Liver (tissue), 9 donors: ENCODE data around the gene CD63. TPM values are rescaled to one million over a fixed set of nuclear protein-coding genes. Genes with fewer than 3 reads are reported as not detected.
A peak's percentile ranks its signal among the peaks of the same experiment; 100 is the strongest.

Experiments
- DNase-seq: peaks from one replicate; pipeline ENCODE4 v3.0.0-alpha.2; 2017; ENCODE audit warnings: low spot score
- H3K27ac ChIP-seq, 2 donors: one replicate each; pipeline ENCODE4 v1.7.0; 2013; ENCODE audit warnings: inconsistent platforms in 2 of 2, low read length in 2 of 2, control low read depth in 1 of 2, low read depth in 1 of 2, mild to moderate bottlenecking in 1 of 2
- H3K27me3 ChIP-seq, 4 donors: one replicate each; pipeline versions ENCODE4 v1.6.1 to v1.7.0; 2013; ENCODE audit warnings: low read length in 3 of 4, inconsistent platforms in 1 of 4, mild to moderate bottlenecking in 1 of 4, moderate library complexity in 1 of 4; ENCODE audit not compliant: control insufficient read depth in 4 of 4, insufficient read depth in 4 of 4
- H3K36me3 ChIP-seq, 4 donors: one replicate each; pipeline versions ENCODE4 v1.6.1 to v1.7.0; 2013; ENCODE audit warnings: low read length in 3 of 4, mild to moderate bottlenecking in 3 of 4, low read depth in 1 of 4, moderate library complexity in 1 of 4; ENCODE audit not compliant: control insufficient read depth in 4 of 4, insufficient read depth in 3 of 4
- H3K4me1 ChIP-seq, 4 donors: one replicate each; pipeline versions ENCODE4 v1.6.1 to v1.7.0; 2013; ENCODE audit warnings: low read length in 3 of 4, mild to moderate bottlenecking in 3 of 4, moderate library complexity in 1 of 4; ENCODE audit not compliant: control insufficient read depth in 4 of 4, insufficient read depth in 4 of 4
- H3K4me3 ChIP-seq, 3 donors: one replicate each; pipeline versions ENCODE4 v1.6.1 to v1.7.0; 2013; ENCODE audit warnings: low read length in 3 of 3, control low read depth in 1 of 3, low read depth in 1 of 3, mild to moderate bottlenecking in 1 of 3
- H3K9ac ChIP-seq, 2 donors: one replicate each; pipeline ENCODE4 v1.7.0; 2013; ENCODE audit warnings: low read length in 2 of 2, mild to moderate bottlenecking in 2 of 2, moderate library complexity in 2 of 2, control low read depth in 1 of 2, low read depth in 1 of 2
- H3K9me3 ChIP-seq, 4 donors: one replicate each; pipeline versions ENCODE4 v1.6.1 to v1.7.0; 2013; ENCODE audit warnings: low read length in 3 of 4; ENCODE audit not compliant: control insufficient read depth in 4 of 4
- CTCF ChIP-seq: fragments of 150-350 bp; IDR thresholded peaks from 2 replicates; pipeline ENCODE4 v1.5.1; 2017; ENCODE audit warnings: improper control_type of control experiment, low read depth, low read length; ENCODE audit not compliant: missing input control
- EGR1 ChIP-seq, 2 donors: IDR thresholded peaks; 2 replicates each; pipeline ENCODE4 v1.6.1; 2016 to 2018; ENCODE audit warnings: antibody characterized with exemption in 2 of 2, low read depth in 2 of 2
- FOXA1 ChIP-seq: IDR thresholded peaks from 2 replicates; pipeline ENCODE4 v1.6.1; 2016; ENCODE audit warnings: antibody characterized with exemption
- FOXA2 ChIP-seq: IDR thresholded peaks from 2 replicates; pipeline ENCODE4 v1.6.1; 2016; ENCODE audit warnings: antibody characterized with exemption
- GABPA ChIP-seq, 2 donors: IDR thresholded peaks in 1 of 2; conservative IDR thresholded peaks in 1 of 2; 2 replicates each; pipeline ENCODE4 v1.6.1; 2016; ENCODE audit warnings: antibody characterized with exemption in 2 of 2, mild to moderate bottlenecking in 1 of 2, moderate library complexity in 1 of 2
- HNF4A ChIP-seq, 2 donors: conservative IDR thresholded peaks; 2 replicates each; pipeline ENCODE4 v1.6.1; 2016; ENCODE audit warnings: antibody characterized with exemption in 2 of 2, mild to moderate bottlenecking in 2 of 2
- HNF4G ChIP-seq: IDR thresholded peaks from 2 replicates; pipeline ENCODE4 v1.6.1; 2016; ENCODE audit warnings: antibody characterized with exemption
- JUND ChIP-seq, 2 donors: IDR thresholded peaks; 2 replicates each; pipeline ENCODE4 v1.6.1; 2016; ENCODE audit warnings: antibody characterized with exemption in 2 of 2
- NR2F2 ChIP-seq: IDR thresholded peaks from 2 replicates; pipeline ENCODE4 v1.6.1; 2016; ENCODE audit warnings: antibody characterized with exemption
- RAD21 ChIP-seq, 2 donors: IDR thresholded peaks; 2 replicates each; pipeline ENCODE4 v1.6.1; 2016; ENCODE audit warnings: antibody characterized with exemption in 2 of 2, mild to moderate bottlenecking in 2 of 2
- REST ChIP-seq: IDR thresholded peaks from 2 replicates; pipeline ENCODE4 v1.6.1; 2016; ENCODE audit warnings: antibody characterized with exemption, mild to moderate bottlenecking
- RXRA ChIP-seq, 2 donors: IDR thresholded peaks; 2 replicates each; pipeline ENCODE4 v1.6.1; 2017 to 2018; ENCODE audit warnings: antibody characterized with exemption in 2 of 2, mild to moderate bottlenecking in 1 of 2
- SP1 ChIP-seq: IDR thresholded peaks from 2 replicates; pipeline ENCODE4 v1.6.1; 2018; ENCODE audit warnings: antibody characterized with exemption, mild to moderate bottlenecking
- TAF1 ChIP-seq: conservative IDR thresholded peaks from 2 replicates; pipeline ENCODE4 v1.6.1; 2016; ENCODE audit warnings: antibody characterized with exemption, mild to moderate bottlenecking
- YY1 ChIP-seq: IDR thresholded peaks from 2 replicates; pipeline ENCODE4 v1.6.1; 2016; ENCODE audit warnings: antibody characterized with exemption, mild to moderate bottlenecking
- ZBTB33 ChIP-seq: IDR thresholded peaks from 2 replicates; pipeline ENCODE4 v1.6.1; 2016; ENCODE audit warnings: antibody characterized with exemption
- WGBS: extraction: QIAGEN DNeasy Blood & Tissue Kit; methylation state at CpG from one replicate; pipeline ENCODE4 v1.1.7; 2013; 5-methylcytosine and 5-hydroxymethylcytosine counted together
- polyA plus RNA-seq, 2 donors: library from polyadenylated mRNA; stranded (reverse) in 1 of 2; unstranded in 1 of 2; fragments of 200-250 nt in 1 of 2; fragments of >200 nt in 1 of 2; fragmentation: Nextera tagmentation in 1 of 2; extraction: Ambion mirVana in 1 of 2; gene quantifications; one replicate each; pipeline versions ENCODE4 v1.2.1 to v1.2.3, GENCODE V29; 2013 to 2015
- total RNA-seq, 2 donors: library from RNA; depleted of rRNA; stranded (reverse); fragments of >200 nt; gene quantifications; one replicate each; pipeline ENCODE4 v1.2.3, GENCODE V29; 2014
- donor health status: healthy.
- donor health status: healthy.
- donor health status: healthy.
- donor health status: healthy.
- donor health status: healthy.

The CD63 gene
- total and polyA plus RNA-seq, 4 donors = 185 to 373 (median 338) TPM

GRCh38 chr12:55720071-55720564 lies 8.7 kb downstream of the CD63 start, which contains the start of gene RDH5:
TSS of gene RDH5 (plus strand) at chr12:55720393. CDS start at chr12:55721185, 792 bp downstream.
- peak within 1 kb of the TSS; percentile 77 to 85 for H3K27ac ChIP-seq
- DNase-seq = no peak
- peak within 1 kb of the TSS; percentile 39 to 61 (median 44) for H3K4me3 ChIP-seq
- peaks cover 0 to 8% (median 3%) of the 10 kb centered on the region in 4 donors for H3K36me3 ChIP-seq
- H3K4me1 ChIP-seq = peaks cover 22 to 79% (median 63%) of the 10 kb centered on the region in 4 donors
- H3K9ac ChIP-seq = peak within 1 kb of the TSS in 1 of 2 donors; percentile 66
- peak; percentile 54 to 86 for TF ChIP-seq EGR1 (IDR thresholded peaks at IDR 0.05; ENCODE audit: low read depth in 2 of 2)
- TF ChIP-seq RXRA (IDR thresholded peaks at IDR 0.05) = peak; percentile 54 to 71
- no peak for TF ChIP-seq FOXA2
- TF ChIP-seq TAF1 = peak; percentile 97
- TF ChIP-seq HNF4G = peak; percentile 95
- TF ChIP-seq JUND (IDR thresholded peaks at IDR 0.05) = peak; percentile 69 to 88
- peak in 1 of 2 donors; percentile 48 for TF ChIP-seq RAD21 (IDR thresholded peaks at IDR 0.05)
- no peak for TF ChIP-seq NR2F2
- peak; percentile 71 for TF ChIP-seq REST
- peak; percentile 23 for TF ChIP-seq YY1
- peak; percentile 94 to 95 for TF ChIP-seq HNF4A (conservative IDR thresholded peaks at IDR 0.05)
- peak; percentile 16 for TF ChIP-seq ZBTB33
- TF ChIP-seq SP1 = peak; percentile 95
- TF ChIP-seq FOXA1 = peak; percentile 29
- no peak for TF ChIP-seq CTCF
- no peaks in the 10 kb centered on the region for H3K9me3 ChIP-seq
- WGBS = 30% methylated on average over 6 of the region's 6 CpGs
- H3K27me3 ChIP-seq = no peaks in the 10 kb centered on the region

- H3K9me3 ChIP-seq = no peaks in the 10 kb centered on the region
- DNase-seq = no peak
- peaks cover 22 to 74% (median 61%) of the 10 kb centered on the region in 4 donors for H3K4me1 ChIP-seq
These were observed 9.4 kb downstream of the CD63 start for GRCh38 chr12:55719371-55719770.

More at GRCh38 chr12:55719371-55719770, 9.4 kb downstream of the CD63 start:
- Histone ChIP-seq H3K36me3 (peaks cover 0 to 5% (median 1%) of the 10 kb centered on the region in 4 donors), H3K27ac (peak overlapping the region; percentile 77 to 85), H3K9ac (no peak overlapping the region), H3K27me3 (no peaks in the 10 kb centered on the region), H3K4me3 (no peak overlapping the region)
- 77% methylated on average over 7 of the region's 7 CpGs for WGBS
- TF ChIP-seq JUND (IDR thresholded peaks at IDR 0.05) (no peak), FOXA2 (no peak), FOXA1 (no peak), TAF1 (no peak), GABPA (IDR thresholded peaks at IDR 0.05 in 1 of 2, conservative IDR thresholded peaks at IDR 0.05 in 1 of 2) (no peak), RXRA (IDR thresholded peaks at IDR 0.05) (no peak), NR2F2 (no peak), CTCF (no peak), ZBTB33 (no peak)
